GM18868 (cell line): ENCODE results near the gene SKA1.

ENCODE experiments used
- ATAC-seq: cut with Tn5 transposase; IDR thresholded peaks from one replicate; pipeline ENCODE4 v1.9.1; 2021; ENCODE audit warnings: mild to moderate bottlenecking, moderate library complexity; ENCODE audit not compliant: unreplicated experiment

The SKA1 gene

GRCh38 chr18:50374753-50375391 lies at the start of gene SKA1:
SKA1 (plus strand) TSS chr18:50375046; CDS start chr18:50375831, 785 bp downstream.
- ATAC-seq, result peak; percentile 98

GRCh38 chr18:50327983-50328382 lies 46.9 kb upstream of the SKA1 start:
- ATAC-seq, result no peak

- ATAC-seq, result no peak
Measured at GRCh38 chr18:50330176-50330575, 44.7 kb upstream of the SKA1 start.

GRCh38 chr18:50331691-50332090 lies 43.2 kb upstream of the SKA1 start:
- no peak for ATAC-seq

- peak; percentile 62 for ATAC-seq
Measured at GRCh38 chr18:50334546-50335152, 40.2 kb upstream of the SKA1 start.

- ATAC-seq, result no peak
Measured at GRCh38 chr18:50338122-50338521, 36.7 kb upstream of the SKA1 start.

- no peak for ATAC-seq
Measured at GRCh38 chr18:50338715-50339114, 36.1 kb upstream of the SKA1 start.

- no peak for ATAC-seq
Measured at GRCh38 chr18:50340078-50340477, 34.8 kb upstream of the SKA1 start.

GRCh38 chr18:50341443-50341842 lies 33.4 kb upstream of the SKA1 start:
- ATAC-seq, result no peak

- no peak for ATAC-seq
Measured at GRCh38 chr18:50350699-50351098, 24.1 kb upstream of the SKA1 start.

- peak; percentile 78 for ATAC-seq
Measured at GRCh38 chr18:50356036-50356945, 18.6 kb upstream of the SKA1 start.

GRCh38 chr18:50358844-50359243 lies 16.0 kb upstream of the SKA1 start:
- no peak for ATAC-seq

GRCh38 chr18:50359806-50360205 lies 15.0 kb upstream of the SKA1 start:
- ATAC-seq, result no peak

GRCh38 chr18:50360611-50361010 lies 14.2 kb upstream of the SKA1 start:
- no peak for ATAC-seq

- no peak for ATAC-seq
Measured at GRCh38 chr18:50369672-50370071, 5.2 kb upstream of the SKA1 start.

GRCh38 chr18:50372743-50373142 lies 2.1 kb upstream of the SKA1 start:
- no peak for ATAC-seq

GRCh38 chr18:50373561-50374219 lies 1.2 kb upstream of the SKA1 start:
- ATAC-seq, result no peak

- ATAC-seq, result no peak
Measured at GRCh38 chr18:50374220-50374752, 560 bp upstream of the SKA1 start.

GRCh38 chr18:50377061-50377798 lies 2.4 kb downstream of the SKA1 start:
- no peak for ATAC-seq

- no peak for ATAC-seq
Measured at GRCh38 chr18:50388988-50389387, 14.1 kb downstream of the SKA1 start.
